Neural crest cell (in vitro differentiated cells): ENCODE data around the gene SSBP3. TPM values are rescaled to one million over a fixed set of nuclear protein-coding genes. Genes with fewer than 3 reads are reported as not detected.
"Not testable (repeated sequence)": the region's sequence is repeated elsewhere in the genome, so short reads cannot be mapped to it uniquely, and the experiment has no call there.

ENCODE experiments used
- DNase-seq: peaks from one replicate; pipeline ENCODE4 v3.0.0; 2021; ENCODE audit warnings: low read depth, mixed read lengths, low spot score
- H3K27ac Mint-ChIP-seq: one replicate; pipeline ENCODE4 v1.8.0; 2021; ENCODE audit warnings: mild to moderate bottlenecking, mixed read lengths; ENCODE audit not compliant: unreplicated experiment
- H3K27me3 Mint-ChIP-seq: 2 replicates; pipeline ENCODE4 v1.8.0; 2021; ENCODE audit warnings: low read depth, mild to moderate bottlenecking, mixed read lengths
- H3K36me3 Mint-ChIP-seq: 2 replicates; pipeline ENCODE4 v1.8.0; 2021; ENCODE audit warnings: low read depth, mild to moderate bottlenecking, mixed read lengths
- H3K4me1 Mint-ChIP-seq: 2 replicates; pipeline ENCODE4 v1.8.0; 2021; ENCODE audit warnings: mixed read lengths
- H3K4me3 Mint-ChIP-seq: one replicate; pipeline ENCODE4 v1.8.0; 2021; ENCODE audit warnings: mild to moderate bottlenecking, mixed read lengths
- H3K9me3 Mint-ChIP-seq: 2 replicates; pipeline ENCODE4 v1.8.0; 2021; ENCODE audit warnings: mixed read lengths
- total RNA-seq: library from RNA; stranded (reverse); gene quantifications from 2 replicates; pipeline ENCODE4 v1.2.1, GENCODE V29; 2021
- TF ChIP-seq, protein P1 (sequence below): fragments of 200-600 bp; sonication (generic); conservative IDR thresholded peaks from 2 replicates; pipeline ENCODE4 v1.5.0; 2021; ENCODE audit warnings: antibody characterized with exemption, mild to moderate bottlenecking

Gene SSBP3
- total RNA-seq, 1 donor from 2014 or later: 94.3 TPM

DNA sequence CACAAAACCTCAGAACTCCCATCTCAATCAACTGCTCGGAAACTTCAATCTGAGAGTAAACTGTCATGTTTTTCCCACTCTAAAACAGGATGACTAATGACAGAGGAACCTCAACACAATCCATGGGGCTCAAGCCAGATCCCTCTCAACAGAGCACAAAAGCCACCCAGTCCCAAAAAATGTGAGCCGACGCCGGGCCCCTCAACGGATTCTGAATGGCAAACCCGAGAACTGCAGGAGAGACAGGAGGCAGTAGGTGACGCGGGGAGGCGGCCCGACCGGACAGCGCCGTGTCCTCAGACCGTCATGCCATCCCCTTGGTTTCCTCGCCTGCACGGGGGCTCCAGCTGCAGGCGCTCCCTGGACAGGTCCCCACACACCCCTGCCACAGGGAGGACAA is 53.4 kb downstream of the SSBP3 start:
- no peaks in the 10 kb centered on the region for H3K36me3 Mint-ChIP-seq
- no peak overlapping the region for H3K27ac Mint-ChIP-seq
- H3K27me3 Mint-ChIP-seq: no peaks in the 10 kb centered on the region
- DNase-seq: no peak
- peaks cover 58% of the 10 kb centered on the region for H3K4me1 Mint-ChIP-seq
- TF ChIP-seq, protein P1, sequence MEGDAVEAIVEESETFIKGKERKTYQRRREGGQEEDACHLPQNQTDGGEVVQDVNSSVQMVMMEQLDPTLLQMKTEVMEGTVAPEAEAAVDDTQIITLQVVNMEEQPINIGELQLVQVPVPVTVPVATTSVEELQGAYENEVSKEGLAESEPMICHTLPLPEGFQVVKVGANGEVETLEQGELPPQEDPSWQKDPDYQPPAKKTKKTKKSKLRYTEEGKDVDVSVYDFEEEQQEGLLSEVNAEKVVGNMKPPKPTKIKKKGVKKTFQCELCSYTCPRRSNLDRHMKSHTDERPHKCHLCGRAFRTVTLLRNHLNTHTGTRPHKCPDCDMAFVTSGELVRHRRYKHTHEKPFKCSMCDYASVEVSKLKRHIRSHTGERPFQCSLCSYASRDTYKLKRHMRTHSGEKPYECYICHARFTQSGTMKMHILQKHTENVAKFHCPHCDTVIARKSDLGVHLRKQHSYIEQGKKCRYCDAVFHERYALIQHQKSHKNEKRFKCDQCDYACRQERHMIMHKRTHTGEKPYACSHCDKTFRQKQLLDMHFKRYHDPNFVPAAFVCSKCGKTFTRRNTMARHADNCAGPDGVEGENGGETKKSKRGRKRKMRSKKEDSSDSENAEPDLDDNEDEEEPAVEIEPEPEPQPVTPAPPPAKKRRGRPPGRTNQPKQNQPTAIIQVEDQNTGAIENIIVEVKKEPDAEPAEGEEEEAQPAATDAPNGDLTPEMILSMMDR: no peak
- H3K9me3 Mint-ChIP-seq: no peaks in the 10 kb centered on the region
- no peak overlapping the region for H3K4me3 Mint-ChIP-seq

DNA sequence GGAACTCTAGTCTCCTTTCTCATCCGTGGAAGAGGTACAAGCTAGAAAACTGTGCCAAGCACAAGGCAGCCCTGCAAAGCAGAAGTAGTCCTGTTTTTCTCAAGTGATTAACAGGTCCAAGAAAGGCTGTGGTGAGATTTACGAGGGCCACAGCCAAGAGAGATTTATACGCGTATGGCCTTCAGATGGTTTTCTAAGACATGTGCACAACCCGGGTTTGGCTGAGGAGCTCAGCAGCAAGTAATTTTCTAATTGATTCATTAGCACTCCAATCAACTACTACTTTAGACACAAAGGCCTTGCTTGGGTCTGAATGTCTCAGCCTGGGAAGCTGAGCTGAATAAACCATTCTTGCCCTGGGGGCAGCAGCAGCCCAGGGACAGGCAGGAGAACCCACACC is 55.8 kb downstream of the SSBP3 start:
- TF ChIP-seq, protein P1: no peak
- H3K36me3 Mint-ChIP-seq: no peaks in the 10 kb centered on the region
- DNase-seq: no peak
- no peaks in the 10 kb centered on the region for H3K9me3 Mint-ChIP-seq
- no peak overlapping the region for H3K27ac Mint-ChIP-seq
- no peaks in the 10 kb centered on the region for H3K27me3 Mint-ChIP-seq
- peaks cover 38% of the 10 kb centered on the region for H3K4me1 Mint-ChIP-seq
- no peak overlapping the region for H3K4me3 Mint-ChIP-seq

DNA sequence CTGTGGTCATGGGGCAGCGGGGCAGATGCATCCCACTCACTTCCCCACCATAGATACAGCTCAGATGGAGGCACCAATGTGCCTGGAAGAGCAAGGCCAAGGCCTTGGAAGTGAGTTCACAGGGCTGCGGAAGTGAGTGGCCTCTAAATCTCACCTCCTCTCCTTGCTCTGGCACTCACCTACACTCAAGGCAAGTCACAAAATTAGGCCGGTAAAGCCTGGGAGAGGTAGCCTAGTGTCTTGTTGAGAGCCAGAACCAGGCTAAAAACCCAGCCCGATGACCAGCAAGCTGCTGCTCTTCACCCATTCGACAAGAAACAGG is 57.5 kb downstream of the SSBP3 start:
- no peak for DNase-seq
- Mint-ChIP-seq H3K9me3 (no peaks in the 10 kb centered on the region), H3K36me3 (no peaks in the 10 kb centered on the region), H3K4me1 (peaks cover 25% of the 10 kb centered on the region), H3K27me3 (no peaks in the 10 kb centered on the region), H3K27ac (no peak overlapping the region), H3K4me3 (no peak overlapping the region)
- TF ChIP-seq, protein P1: no peak

DNA sequence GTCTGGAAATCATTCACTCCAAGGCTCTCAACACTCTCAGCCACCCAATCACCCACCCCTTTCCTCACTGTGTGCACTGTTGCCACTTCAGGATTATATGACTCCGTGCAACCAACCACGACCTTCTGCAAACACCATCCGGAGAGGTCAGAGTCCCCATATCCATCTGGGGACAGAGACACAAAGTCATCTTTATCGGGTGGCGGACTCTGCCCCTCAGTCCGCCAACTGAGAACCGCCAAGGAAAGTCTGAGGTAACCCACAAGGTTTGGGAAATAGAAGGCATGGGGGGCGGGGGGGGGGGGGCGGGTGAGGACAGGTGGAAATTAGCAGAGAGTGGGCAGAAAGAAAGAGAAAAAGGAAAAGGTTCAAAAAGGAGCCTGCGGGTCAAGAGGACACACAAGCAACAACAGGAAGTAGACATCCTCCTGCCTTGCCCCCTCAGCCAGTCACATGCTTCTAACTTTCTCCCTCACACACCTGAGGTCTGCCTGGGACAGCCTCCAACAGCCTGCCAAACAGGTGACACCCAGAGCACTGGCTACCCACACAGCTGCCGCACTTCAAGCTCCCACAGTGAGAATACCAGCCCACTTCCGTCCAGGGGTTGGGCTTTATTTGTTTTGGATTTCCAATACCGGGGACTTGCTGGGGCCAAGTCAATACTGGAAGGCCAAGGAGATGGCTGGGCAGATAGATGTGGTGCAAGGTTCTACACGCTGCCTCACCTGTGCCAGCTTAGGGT is 58.1 kb downstream of the SSBP3 start:
- Mint-ChIP-seq H3K27ac (peak overlapping the region; percentile 37), H3K27me3 (no peaks in the 10 kb centered on the region), H3K36me3 (no peaks in the 10 kb centered on the region), H3K9me3 (no peaks in the 10 kb centered on the region), H3K4me1 (peaks cover 26% of the 10 kb centered on the region), H3K4me3 (no peak overlapping the region)
- TF ChIP-seq, protein P1: no peak
- no peak for DNase-seq

DNA sequence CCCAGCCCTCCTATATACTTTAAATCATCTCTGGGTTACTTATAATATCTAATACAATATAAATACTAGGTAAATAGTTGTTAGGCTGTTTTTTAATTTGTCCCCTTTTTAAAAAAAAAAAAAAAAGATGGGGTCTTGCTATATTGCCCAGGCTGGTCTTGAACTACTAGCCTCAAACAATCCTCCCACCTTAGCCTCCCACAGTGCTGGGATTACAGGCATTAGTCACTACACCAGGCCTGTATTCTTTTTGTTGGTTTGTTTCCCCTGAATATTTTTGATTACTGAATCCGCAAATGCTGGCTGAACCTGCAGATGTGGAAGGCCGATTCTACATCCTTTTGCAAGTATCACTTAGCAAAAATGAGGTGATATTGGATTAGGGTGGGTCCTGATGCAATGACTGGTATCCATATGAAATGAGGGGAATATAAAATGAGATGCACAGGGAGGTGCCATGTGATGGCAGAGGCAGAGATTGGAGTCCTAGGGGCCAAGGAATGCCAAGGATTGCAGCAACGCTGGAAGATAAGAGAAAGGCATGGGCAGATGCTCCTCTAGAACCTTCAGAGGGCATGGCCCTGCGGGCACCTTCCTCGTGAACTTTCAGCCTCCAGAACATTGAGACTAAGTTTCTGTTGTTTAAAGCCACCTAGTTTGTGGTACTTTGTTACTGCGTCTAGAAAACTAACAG is 58.8 kb downstream of the SSBP3 start:
- Mint-ChIP-seq H3K4me3 (no peak overlapping the region), H3K27ac (peak overlapping the region; percentile 37), H3K9me3 (no peaks in the 10 kb centered on the region), H3K36me3 (no peaks in the 10 kb centered on the region), H3K27me3 (no peaks in the 10 kb centered on the region), H3K4me1 (peaks cover 30% of the 10 kb centered on the region)
- TF ChIP-seq, protein P1: no peak
- DNase-seq: no peak

DNA sequence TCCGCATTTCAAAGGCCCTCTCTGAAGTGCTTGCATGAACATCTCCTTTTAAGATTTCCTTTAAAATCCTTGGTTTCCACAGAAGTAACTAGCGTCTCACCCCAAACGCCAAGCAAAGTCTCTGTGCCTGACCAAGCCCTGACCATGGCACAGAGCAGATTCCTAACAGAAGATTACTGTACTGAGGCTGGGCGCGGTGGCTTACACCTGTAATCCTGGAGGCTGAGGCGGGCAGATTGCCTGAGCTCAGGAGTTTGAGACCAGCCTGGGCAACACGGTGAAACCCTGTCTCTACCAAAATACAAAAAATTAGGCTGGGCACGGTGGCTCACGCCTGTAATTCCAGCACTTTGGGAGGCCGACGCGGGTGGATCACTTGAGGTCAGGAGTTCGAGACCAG is 60.6 kb downstream of the SSBP3 start:
- H3K4me1 Mint-ChIP-seq: peaks cover 37% of the 10 kb centered on the region
- H3K36me3 Mint-ChIP-seq, DNase-seq, H3K27me3 Mint-ChIP-seq, H3K27ac Mint-ChIP-seq, H3K9me3 Mint-ChIP-seq, H3K4me3 Mint-ChIP-seq: not testable (repeated sequence)
